HG03025 (cell line): ENCODE results near the gene SIX5.

Experiments used
- ATAC-seq: cut with Tn5 transposase; IDR thresholded peaks from one replicate; pipeline ENCODE4 v1.9.1; 2021; ENCODE audit warnings: mild to moderate bottlenecking, moderate library complexity; ENCODE audit not compliant: unreplicated experiment, low FRiP score

The SIX5 gene

GRCh38 chr19:45793876-45794275, 24.8 kb upstream of the SIX5 start:
- ATAC-seq = no peak

GRCh38 chr19:45793178-45793564, 24.1 kb upstream of the SIX5 start:
- no peak for ATAC-seq

GRCh38 chr19:45792470-45793177, 23.6 kb upstream of the SIX5 start, which contains the start of gene DMWD:
Gene DMWD, minus strand, starts transcription at chr19:45792845. Its CDS starts 89 bp downstream, at chr19:45792756.
- ATAC-seq = peak; percentile 82

- ATAC-seq = peak; percentile 9
These were observed 22.9 kb upstream of the SIX5 start for GRCh38 chr19:45791744-45792469.

- no peak for ATAC-seq
These were observed 21.9 kb upstream of the SIX5 start for GRCh38 chr19:45790942-45791341.

GRCh38 chr19:45789035-45789786, 20.2 kb upstream of the SIX5 start:
- ATAC-seq = no peak

GRCh38 chr19:45786533-45786894, 17.5 kb upstream of the SIX5 start:
- no peak for ATAC-seq

- no peak for ATAC-seq
These were observed 16.9 kb upstream of the SIX5 start for GRCh38 chr19:45785781-45786532.

- no peak for ATAC-seq
These were observed 16.0 kb upstream of the SIX5 start for GRCh38 chr19:45785097-45785496.

- no peak for ATAC-seq
These were observed 15.0 kb upstream of the SIX5 start for GRCh38 chr19:45784096-45784495.

GRCh38 chr19:45782820-45783785, 14.1 kb upstream of the SIX5 start:
- no peak for ATAC-seq

GRCh38 chr19:45782162-45782691, 13.2 kb upstream of the SIX5 start, which contains the start of gene DMPK:
Gene DMPK, minus strand, starts transcription at chr19:45782490. Its CDS starts 138 bp downstream, at chr19:45782352.
- no peak for ATAC-seq

GRCh38 chr19:45781214-45782161, 12.4 kb upstream of the SIX5 start:
- ATAC-seq = no peak

- ATAC-seq = no peak
These were observed 11.6 kb upstream of the SIX5 start for GRCh38 chr19:45780448-45781213.

GRCh38 chr19:45780146-45780447, 11.0 kb upstream of the SIX5 start:
- no peak for ATAC-seq

- ATAC-seq = no peak
These were observed 10.4 kb upstream of the SIX5 start for GRCh38 chr19:45779231-45780145.
